Panc1 (cell line): Measurements from ENCODE around the gene CNTN4.

Experiments used
- POLR2AphosphoS5 ChIP-seq: IDR thresholded peaks from 2 replicates; pipeline ENCODE4 v1.6.1; 2012; ENCODE audit warnings: mild to moderate bottlenecking, low read depth, low read length, moderate library complexity
- SIN3A ChIP-seq: IDR thresholded peaks from 2 replicates; pipeline ENCODE4 v1.6.1; 2012; ENCODE audit warnings: low read depth, mild to moderate bottlenecking, low read length, moderate library complexity, borderline replicate concordance; ENCODE audit not compliant: insufficient read depth
- TF ChIP-seq, protein P1 (sequence below): fragments of 450-650 bp; IDR thresholded peaks from 2 replicates; pipeline ENCODE4 v1.5.1; 2017; ENCODE audit warnings: mild to moderate bottlenecking
- TF ChIP-seq, protein P2 (sequence below), 2 experiments: IDR thresholded peaks; 2 replicates each; pipeline ENCODE4 v1.6.1; 2011 to 2012; ENCODE audit warnings: low read depth in 2 of 2, control low read depth in 1 of 2, low read length in 1 of 2, mild to moderate bottlenecking in 1 of 2, moderate library complexity in 1 of 2; ENCODE audit not compliant: insufficient read depth in 1 of 2

DNA sequence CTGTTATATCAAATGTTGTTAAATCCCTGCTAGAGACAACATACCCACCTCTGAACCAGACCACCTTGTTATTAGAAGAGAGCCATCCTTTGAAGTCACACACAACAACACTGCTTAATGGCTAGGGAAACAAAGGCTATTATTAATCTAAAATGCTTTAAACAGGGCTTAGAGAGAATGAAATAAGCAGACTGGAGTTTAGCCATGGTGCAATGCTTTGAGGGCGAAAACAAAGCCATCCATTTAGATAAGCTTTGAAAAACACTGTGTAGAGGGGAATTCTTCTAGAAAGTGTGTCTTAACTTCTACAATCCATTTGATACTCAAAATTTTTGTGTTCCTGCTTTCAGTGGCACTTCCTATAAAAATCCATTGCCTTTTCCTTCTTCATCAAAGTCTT is 862.9 kb downstream of the CNTN4 start:
- TF ChIP-seq, protein P1, sequence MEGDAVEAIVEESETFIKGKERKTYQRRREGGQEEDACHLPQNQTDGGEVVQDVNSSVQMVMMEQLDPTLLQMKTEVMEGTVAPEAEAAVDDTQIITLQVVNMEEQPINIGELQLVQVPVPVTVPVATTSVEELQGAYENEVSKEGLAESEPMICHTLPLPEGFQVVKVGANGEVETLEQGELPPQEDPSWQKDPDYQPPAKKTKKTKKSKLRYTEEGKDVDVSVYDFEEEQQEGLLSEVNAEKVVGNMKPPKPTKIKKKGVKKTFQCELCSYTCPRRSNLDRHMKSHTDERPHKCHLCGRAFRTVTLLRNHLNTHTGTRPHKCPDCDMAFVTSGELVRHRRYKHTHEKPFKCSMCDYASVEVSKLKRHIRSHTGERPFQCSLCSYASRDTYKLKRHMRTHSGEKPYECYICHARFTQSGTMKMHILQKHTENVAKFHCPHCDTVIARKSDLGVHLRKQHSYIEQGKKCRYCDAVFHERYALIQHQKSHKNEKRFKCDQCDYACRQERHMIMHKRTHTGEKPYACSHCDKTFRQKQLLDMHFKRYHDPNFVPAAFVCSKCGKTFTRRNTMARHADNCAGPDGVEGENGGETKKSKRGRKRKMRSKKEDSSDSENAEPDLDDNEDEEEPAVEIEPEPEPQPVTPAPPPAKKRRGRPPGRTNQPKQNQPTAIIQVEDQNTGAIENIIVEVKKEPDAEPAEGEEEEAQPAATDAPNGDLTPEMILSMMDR: no peak
- no peak for TF ChIP-seq POLR2AphosphoS5
- TF ChIP-seq, protein P2, sequence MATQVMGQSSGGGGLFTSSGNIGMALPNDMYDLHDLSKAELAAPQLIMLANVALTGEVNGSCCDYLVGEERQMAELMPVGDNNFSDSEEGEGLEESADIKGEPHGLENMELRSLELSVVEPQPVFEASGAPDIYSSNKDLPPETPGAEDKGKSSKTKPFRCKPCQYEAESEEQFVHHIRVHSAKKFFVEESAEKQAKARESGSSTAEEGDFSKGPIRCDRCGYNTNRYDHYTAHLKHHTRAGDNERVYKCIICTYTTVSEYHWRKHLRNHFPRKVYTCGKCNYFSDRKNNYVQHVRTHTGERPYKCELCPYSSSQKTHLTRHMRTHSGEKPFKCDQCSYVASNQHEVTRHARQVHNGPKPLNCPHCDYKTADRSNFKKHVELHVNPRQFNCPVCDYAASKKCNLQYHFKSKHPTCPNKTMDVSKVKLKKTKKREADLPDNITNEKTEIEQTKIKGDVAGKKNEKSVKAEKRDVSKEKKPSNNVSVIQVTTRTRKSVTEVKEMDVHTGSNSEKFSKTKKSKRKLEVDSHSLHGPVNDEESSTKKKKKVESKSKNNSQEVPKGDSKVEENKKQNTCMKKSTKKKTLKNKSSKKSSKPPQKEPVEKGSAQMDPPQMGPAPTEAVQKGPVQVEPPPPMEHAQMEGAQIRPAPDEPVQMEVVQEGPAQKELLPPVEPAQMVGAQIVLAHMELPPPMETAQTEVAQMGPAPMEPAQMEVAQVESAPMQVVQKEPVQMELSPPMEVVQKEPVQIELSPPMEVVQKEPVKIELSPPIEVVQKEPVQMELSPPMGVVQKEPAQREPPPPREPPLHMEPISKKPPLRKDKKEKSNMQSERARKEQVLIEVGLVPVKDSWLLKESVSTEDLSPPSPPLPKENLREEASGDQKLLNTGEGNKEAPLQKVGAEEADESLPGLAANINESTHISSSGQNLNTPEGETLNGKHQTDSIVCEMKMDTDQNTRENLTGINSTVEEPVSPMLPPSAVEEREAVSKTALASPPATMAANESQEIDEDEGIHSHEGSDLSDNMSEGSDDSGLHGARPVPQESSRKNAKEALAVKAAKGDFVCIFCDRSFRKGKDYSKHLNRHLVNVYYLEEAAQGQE (IDR thresholded peaks at IDR 0.05; ENCODE audit: insufficient read depth in 1 of 2, low read depth in 2 of 2, low read length in 1 of 2): no peak
- no peak for TF ChIP-seq SIN3A
